ENCODE data around the gene RBM12.
A peak's percentile ranks its signal among the peaks of the same experiment; 100 is the strongest.
"Not testable (repeated sequence)": the region's sequence is repeated elsewhere in the genome, so short reads cannot be mapped to it uniquely, and the experiment has no call there.

RBM12 gene

GRCh38 chr20:35698298-35699126 lies 33.8 kb upstream of the RBM12 start:
- no peak for DNase-seq (ENCODE audit: low spot score)

GRCh38 chr20:35697696-35698297 lies 33.1 kb upstream of the RBM12 start:
- no peak for DNase-seq (ENCODE audit: low spot score)

GRCh38 chr20:35695978-35696377 lies 31.3 kb upstream of the RBM12 start:
- no peak for DNase-seq (ENCODE audit: low spot score)

GRCh38 chr20:35695245-35695749 lies 30.6 kb upstream of the RBM12 start:
- no peak for DNase-seq (ENCODE audit: low spot score)

GRCh38 chr20:35690265-35690664 lies 25.6 kb upstream of the RBM12 start:
- no peak for DNase-seq (ENCODE audit: low spot score)

GRCh38 chr20:35686872-35687271 lies 22.2 kb upstream of the RBM12 start:
- not testable (repeated sequence) for DNase-seq (ENCODE audit: low spot score)

GRCh38 chr20:35685368-35685767 lies 20.7 kb upstream of the RBM12 start:
- not testable (repeated sequence) for DNase-seq (ENCODE audit: low spot score)

- DNase-seq (ENCODE audit: low spot score), result no peak
These were observed 17.3 kb upstream of the RBM12 start for GRCh38 chr20:35681960-35682359.

GRCh38 chr20:35680452-35681183 lies 15.9 kb upstream of the RBM12 start:
- no peak for DNase-seq (ENCODE audit: low spot score)

- DNase-seq (ENCODE audit: low spot score), result no peak
These were observed 10.2 kb upstream of the RBM12 start for GRCh38 chr20:35674921-35675320.

GRCh38 chr20:35673884-35674283 lies 9.2 kb upstream of the RBM12 start:
- DNase-seq (ENCODE audit: low spot score), result no peak

GRCh38 chr20:35669681-35670080 lies 5.0 kb upstream of the RBM12 start:
- DNase-seq (ENCODE audit: low spot score), result no peak

GRCh38 chr20:35669221-35669620 lies 4.5 kb upstream of the RBM12 start:
- no peak for DNase-seq (ENCODE audit: low spot score)

GRCh38 chr20:35665949-35666288 lies 1.2 kb upstream of the RBM12 start:
- DNase-seq (ENCODE audit: low spot score), result no peak

- DNase-seq (ENCODE audit: low spot score), result peak; percentile 29
These were observed 909 bp downstream of the RBM12 start for GRCh38 chr20:35663516-35664465.

- DNase-seq (ENCODE audit: low spot score), result no peak
These were observed 2.1 kb downstream of the RBM12 start for GRCh38 chr20:35662551-35662950.

- no peak for DNase-seq (ENCODE audit: low spot score)
These were observed 2.8 kb downstream of the RBM12 start for GRCh38 chr20:35661908-35662307.

GRCh38 chr20:35661053-35661452 lies 3.6 kb downstream of the RBM12 start:
- no peak for DNase-seq (ENCODE audit: low spot score)

- no peak for DNase-seq (ENCODE audit: low spot score)
These were observed 4.4 kb downstream of the RBM12 start for GRCh38 chr20:35660122-35660937.

GRCh38 chr20:35657271-35657670 lies 7.4 kb downstream of the RBM12 start:
- DNase-seq (ENCODE audit: low spot score), result no peak

- DNase-seq (ENCODE audit: low spot score), result no peak
These were observed 10.3 kb downstream of the RBM12 start for GRCh38 chr20:35654415-35654814.

Data from LoVo (cell line).